Activated T-cell treated with anti-CD3 and anti-CD28 coated beads for 1 hour (primary cell): ENCODE results near the gene ABCC10.
A peak's percentile ranks its signal among the peaks of the same experiment; 100 is the strongest.
"Not testable (repeated sequence)": the region's sequence is repeated elsewhere in the genome, so short reads cannot be mapped to it uniquely, and the experiment has no call there.

ENCODE experiments used
- DNase-seq: peaks from one replicate; pipeline ENCODE4 v3.0.0-alpha.2; 2020; ENCODE audit warnings: low read depth

Gene ABCC10

DNA sequence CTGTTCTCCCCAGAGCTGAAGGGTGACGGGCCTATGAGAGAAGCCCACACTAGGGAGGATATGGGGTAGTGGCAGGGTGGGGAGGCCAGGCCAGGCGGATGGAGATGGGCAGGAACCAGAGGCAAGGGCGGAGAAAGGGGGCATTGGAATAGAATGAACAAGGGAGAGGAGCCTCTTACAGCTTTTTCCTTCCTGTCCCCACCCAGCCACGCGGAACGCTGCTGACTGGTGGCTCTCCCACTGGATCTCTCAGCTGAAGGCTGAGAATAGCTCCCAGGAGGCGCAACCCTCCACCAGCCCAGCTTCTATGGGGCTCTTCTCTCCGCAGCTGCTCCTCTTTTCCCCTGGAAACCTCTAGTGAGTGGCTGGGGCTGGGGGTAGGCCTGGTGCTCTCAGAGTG, 17.2 kb downstream of the ABCC10 start:
- no peak for DNase-seq

DNA sequence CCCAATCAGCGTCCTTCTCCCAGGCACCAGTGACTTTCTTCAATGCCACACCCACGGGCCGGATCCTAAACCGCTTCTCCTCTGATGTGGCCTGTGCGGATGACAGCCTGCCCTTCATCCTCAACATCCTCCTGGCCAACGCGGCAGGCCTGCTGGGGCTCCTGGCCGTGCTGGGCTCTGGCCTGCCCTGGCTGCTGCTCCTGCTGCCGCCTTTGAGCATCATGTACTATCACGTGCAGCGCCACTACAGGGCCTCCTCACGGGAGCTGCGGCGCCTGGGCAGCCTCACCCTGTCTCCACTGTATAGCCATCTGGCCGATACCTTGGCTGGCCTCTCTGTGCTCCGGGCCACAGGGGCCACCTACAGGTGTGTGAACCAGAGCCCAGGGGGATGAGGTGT, 18.2 kb downstream of the ABCC10 start:
- DNase-seq, result no peak

DNA sequence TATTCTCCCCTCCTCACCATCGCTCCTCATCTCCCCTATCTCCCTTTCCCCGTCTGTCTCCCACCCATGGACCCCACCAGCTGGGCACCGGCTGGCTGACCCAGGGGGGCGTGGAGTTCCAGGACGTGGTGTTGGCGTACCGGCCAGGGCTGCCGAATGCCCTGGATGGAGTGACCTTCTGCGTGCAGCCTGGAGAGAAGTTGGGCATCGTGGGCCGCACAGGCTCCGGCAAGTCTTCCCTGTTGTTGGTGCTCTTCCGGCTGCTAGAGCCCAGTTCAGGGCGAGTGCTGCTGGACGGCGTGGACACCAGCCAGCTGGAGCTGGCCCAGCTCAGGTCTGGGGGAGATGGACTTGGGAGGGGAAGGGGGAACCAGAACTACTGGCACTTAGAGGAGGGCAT, 20.3 kb downstream of the ABCC10 start:
- no peak for DNase-seq

DNA sequence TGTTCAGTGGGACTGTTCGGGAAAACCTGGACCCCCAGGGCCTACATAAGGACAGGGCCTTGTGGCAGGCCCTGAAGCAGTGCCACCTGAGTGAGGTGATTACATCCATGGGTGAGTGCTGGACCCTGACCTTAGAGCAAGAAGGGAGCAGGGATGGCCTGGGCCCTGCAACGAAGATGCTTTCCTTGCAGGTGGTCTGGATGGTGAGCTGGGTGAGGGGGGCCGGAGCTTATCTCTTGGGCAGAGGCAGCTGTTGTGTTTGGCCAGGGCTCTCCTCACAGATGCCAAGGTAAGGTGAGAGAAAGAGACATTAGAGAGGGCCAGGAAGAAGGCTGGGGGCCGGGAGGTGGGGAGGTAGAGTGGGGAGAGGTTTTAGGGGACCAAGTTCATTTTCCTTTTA, 21.6 kb downstream of the ABCC10 start:
- no peak for DNase-seq

DNA sequence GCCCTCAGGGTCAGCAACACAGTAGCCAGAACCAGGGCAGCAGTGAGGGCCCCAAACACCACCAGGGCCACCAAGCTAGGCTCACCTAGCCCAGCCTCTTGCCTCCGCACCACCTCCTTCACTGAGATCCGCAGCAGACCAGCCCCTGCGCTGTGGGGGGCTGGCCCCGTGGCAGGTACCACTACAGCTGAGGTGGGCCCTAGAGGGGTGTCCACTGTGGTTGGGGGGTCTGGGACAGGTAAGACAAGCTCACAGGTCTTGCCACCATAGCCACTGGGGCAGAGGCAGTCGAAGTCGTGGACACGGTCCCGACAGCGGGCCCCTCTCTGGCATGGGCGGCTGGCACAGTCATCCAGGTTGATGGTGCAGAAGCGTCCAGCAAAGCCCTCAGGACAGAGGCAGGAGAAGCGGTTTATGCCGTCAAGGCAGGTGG, 23.4 kb downstream of the ABCC10 start:
- DNase-seq, result no peak

DNA sequence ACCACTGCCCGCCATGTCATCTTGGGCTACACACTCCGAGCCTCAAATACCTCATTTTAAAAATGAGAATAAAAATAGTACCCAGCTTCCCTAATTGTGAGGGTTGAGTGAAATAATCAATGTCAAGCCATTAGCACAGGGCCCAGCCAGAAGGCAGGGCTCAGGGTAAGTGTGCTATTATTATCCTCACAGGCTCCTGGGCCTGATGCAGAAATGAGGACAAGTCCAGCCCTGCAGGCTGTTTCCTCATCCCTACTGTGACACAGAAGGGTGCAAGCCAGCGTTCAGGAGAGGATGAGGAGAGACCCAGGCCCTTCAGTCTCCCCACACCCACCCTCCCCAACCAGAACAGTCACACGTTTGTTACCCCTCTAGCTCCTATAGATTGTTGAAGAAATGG, 24.0 kb downstream of the ABCC10 start:
- DNase-seq, result no peak

DNA sequence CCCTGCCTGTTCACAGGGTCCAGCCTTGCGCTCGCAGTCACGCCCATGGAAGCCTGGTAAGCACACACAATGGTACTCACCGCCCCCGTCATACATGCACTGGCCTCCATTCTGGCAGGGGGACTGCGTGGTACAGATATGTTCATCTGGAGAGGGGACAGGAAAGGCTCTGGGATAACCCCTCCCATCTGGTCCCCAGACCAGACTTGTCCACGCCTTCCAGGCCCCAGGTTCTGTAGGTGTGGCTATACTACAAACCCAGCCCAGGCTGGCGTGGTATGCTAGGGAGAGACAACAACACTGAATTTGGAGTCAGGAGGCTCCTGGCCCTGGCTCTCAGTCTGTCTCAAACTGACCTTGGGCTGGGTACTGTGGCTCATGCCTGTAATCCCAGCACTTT, 24.6 kb downstream of the ABCC10 start:
- DNase-seq, result no peak

DNA sequence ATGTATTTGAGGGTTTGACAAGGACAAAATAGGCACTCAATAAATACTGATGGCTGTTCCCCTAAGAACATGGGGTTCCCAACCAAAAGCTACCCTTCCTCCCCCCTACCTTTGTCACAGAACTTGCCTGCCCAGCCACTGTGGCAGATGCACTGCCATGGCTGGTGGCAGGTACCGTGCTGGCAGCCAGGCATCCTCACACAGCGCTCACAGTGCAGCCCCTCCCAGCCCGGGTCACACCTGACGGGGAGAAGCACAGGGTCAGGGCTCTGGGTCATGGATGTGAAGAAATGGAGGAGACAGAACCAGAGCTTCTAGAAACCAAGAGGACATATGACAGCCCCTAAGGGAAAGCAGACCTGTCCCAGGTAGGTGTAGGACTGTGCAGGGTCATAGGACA, 25.6 kb downstream of the ABCC10 start:
- no peak for DNase-seq

DNA sequence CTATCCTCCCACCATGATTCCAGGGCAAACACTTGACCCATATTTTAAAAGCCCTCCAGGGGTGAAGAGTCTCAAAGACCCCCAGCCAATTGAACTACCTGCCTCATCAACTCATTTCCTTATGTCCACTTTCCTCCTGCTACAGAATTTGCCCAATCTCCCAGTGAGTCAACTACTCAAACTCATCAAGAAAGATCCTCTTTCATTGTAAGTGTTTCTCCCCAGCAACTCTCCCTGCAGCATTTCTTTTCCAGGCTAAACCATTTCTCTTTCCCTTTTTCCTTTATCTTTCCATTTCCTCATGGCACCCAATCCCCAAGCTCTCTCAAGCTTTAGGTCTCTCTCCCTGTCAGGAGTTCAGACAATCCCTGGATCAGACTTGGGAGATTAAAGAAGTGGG, 26.5 kb downstream of the ABCC10 start:
- DNase-seq, result no peak

DNA sequence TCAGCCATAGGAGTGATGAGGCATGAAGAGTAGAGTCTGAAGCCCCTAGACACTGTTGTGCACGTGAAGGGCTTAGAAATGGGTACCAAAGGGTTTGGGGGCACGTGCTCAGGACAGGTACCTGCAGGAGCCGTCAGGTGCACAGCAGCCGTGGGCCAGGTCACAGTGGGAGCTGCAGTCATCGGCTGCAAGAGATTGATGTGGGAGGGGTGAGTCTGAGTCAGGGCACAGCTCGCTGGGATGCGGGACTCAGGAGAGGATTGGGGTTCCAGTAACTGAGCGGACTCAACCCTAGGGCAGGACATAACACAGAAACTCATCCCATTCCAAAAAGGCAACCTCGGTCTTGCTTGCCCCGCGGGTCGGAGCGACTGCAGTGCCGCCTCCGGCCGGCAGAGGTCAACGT, 27.0 kb downstream of the ABCC10 start:
- DNase-seq, result peak; percentile 58

DNA sequence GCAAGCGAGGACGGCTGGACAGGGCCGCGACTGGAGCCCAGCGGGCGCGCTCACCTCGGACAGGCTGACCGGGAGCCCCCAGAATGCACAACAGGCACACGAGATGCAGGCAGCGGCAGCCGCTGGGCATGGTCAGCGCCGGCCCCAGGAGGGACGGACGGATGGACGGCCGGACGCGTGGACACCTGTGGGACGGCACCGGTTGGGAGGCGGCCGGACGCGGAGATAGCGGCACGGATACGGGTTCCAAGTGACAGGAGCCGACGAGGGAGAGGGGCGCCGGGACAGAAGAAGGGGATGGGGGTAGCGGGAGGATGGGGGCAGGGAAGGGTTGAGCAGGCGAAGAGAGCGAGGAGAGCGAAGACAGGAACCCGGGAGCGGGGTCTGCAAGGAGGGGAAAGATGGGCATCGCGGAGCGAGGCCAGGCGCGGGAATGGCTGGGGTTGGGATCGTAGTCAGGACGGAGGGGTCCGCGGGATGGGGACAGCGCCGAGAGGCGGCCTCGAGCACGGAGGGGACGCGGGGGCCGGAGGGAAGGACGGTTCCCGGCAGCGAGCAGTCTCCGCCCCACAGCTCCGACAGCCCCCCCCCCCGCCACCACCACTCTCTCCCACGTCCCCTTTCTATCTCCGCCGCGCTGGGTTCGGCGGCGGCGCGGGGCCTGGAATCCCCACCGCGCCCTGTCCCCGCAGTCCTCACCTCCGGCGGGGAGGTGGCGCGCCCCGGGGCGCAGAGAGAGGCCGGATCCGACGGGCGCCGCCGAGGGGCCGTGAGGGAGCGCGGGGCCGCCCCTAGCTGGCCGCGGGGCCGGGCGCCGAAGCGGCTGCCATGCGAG, 27.6 kb downstream of the ABCC10 start:
- peak; percentile 24 for DNase-seq

DNA sequence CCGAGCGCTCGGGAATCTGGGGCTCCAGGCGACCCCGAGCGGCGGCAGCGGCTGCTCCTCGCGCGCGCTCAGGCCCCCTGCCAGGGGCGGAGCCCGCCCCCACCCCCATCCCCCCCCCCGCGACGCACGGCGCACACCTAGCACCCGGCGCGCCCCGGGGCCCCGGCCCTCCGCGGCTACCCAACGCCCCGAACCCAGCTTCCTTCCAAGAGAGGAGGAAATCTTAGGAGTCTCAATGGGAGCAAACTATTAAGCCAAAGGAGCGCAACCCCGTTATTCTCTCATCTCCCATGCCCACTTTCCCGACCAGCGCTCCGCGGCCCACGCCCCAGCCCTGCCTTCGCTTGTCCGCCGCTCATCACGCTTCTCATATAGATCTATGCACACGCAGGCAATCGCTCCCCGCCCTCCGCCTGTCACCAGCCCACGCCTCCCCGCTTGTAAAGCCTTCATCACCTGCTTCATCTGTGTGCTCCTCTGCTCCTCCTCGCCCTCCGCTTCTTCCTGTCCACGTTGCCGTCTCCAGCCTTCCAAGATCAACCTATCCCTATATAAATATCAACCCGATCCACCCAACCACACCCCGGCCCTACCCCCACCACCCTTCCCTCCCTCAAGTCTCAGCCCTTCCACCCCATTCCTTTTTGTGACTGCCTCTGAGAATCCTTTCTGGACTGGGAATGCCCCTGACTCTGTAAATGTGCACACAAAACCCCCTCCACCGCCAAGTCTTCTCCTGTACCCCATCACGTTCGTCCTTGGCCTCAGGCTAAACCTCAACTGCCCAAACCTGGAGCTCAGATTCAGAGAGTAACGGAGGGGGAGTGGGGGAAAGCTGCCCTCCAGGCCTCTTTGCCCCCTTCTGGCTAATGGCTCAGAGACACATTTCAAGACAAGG, 28.4 kb downstream of the ABCC10 start, which contains the start of gene DLK2:
TSS of gene DLK2 (minus strand) at position 18 of the 898 bp plus-strand sequence. CDS start 723 bp downstream, outside the sequence.
- peak; percentile 45 for DNase-seq

DNA sequence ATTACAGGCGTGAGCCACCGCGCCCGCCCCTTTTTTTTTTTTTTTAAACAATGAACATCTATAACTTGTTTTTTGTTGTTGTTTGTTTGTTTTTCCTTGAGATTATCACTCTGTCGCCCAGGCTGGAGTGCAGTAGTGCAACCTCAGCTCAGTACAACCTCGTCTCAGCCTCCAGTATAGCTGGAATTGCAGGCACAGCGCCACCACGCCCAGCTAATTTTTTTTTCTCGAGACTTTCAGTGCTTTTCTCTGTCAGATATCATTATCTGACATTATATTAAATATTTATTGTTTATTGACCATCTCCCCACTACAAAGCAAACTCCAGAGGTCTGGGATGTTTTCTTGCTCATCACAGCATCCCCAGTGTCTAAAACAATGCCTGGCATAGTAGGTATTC, 30.3 kb downstream of the ABCC10 start:
- DNase-seq, result no peak

DNA sequence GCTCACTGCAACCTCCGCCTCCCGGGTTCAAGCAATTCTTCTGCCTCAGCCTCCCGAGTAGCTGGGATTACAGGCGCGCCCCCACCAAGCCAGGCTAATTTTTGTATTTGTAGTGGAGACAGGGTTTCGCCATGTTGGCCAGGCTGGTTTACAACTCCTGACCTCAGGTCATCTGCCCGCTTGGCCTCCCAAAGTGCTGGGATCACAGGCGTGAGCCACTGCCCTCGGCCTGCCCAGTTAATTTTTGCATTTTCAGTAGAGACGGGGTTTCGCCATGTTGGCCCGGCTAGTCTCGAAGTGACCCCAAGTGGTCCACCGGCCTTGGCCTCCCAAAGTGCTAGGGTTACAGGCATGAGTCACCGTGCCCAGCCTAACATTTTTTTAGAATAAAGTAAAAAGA, 30.8 kb downstream of the ABCC10 start:
- DNase-seq, result not testable (repeated sequence)

DNA sequence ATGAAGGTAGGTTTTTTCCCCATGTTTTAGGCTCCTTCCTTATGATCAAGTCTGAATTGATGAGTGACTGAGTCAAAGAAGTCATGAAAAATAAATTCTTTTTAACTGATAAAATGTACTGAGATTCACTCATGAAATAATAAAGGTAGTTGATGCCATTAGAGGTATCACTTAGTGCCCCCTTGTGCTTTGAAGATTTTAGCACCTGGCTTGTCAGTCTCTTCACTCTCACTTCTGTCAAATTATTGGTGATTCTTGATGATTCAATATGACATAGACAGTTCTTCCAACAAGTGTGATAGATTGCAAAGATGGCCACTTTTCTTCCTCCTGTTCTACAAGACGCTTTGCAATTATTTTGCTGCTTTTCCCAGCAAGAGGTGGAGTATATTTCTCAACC, 32.2 kb downstream of the ABCC10 start:
- DNase-seq, result no peak

DNA sequence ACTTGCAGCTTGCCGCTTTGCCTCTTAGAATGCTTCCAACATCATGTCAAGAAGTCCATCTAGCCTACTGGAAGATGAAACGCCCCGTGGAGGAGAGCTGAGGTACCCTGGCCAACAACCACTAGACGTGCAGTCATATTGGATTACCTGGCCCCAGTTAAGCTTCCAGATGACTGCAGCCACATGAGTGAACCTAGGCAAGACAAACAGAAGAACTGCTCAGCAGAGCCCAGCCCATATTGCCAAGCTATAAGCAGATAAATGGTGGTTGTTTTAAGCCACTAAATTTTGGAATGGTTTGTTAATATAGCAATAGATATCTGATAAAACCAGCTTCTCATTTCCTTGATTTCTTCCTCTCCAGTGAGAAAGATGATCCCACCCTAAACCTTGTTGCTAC, 32.7 kb downstream of the ABCC10 start:
- DNase-seq, result no peak

DNA sequence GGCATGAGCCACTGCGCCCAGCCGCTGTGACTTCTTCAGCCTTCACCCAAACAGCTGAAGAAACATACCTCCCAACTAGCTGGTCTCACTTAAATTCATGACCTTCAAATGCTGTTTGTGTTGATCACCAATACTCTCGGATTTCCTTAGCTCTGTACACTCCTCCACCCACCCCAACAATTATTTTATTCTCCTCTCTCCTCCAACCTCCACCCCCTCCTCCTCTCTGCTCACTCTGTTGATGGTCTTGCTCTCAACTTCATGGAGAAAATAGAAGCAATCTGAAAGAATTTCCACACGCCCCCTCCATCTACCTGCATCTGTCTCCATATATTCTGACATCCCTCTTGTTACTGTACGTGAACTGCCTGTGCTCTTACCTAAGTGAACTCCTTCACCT, 34.6 kb downstream of the ABCC10 start:
- DNase-seq, result no peak

DNA sequence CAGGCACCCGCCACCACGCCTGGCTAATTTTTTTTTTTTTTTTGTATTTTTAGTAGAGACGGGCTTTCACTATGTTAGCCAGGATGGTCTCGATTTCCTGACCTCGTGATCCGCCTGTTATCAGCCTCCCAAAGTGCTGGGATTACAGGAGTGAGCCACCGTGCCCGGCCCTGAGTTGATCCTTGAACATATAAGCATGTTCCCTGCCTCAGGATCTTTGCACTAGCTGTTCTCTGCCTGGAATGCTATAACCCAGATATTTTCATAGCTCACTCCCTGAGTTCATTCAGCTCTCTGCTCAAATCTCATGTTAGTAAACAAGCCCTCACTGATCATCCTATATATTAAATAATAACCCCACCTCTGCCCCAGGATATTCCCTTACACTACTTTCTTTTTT, 37.0 kb downstream of the ABCC10 start:
- DNase-seq, result no peak

DNA sequence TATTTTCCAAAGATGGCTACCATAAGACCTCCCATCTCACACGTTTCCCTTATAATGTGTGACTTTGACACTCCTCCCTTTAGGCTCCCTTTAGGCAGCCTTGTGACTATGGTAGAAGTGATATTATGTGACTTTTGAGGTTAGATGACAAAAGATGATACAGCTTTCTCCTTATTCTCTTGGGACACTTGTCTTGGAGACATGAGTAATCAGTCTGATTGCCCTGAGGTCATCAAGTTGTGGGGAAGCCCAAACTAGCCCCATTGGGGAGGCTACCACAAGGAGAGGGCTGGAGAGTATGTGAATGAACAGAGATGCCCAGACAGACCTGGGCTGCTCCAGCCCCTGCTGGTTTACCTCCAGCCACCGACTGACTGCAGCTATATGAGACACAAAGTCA, 38.6 kb downstream of the ABCC10 start:
- no peak for DNase-seq

DNA sequence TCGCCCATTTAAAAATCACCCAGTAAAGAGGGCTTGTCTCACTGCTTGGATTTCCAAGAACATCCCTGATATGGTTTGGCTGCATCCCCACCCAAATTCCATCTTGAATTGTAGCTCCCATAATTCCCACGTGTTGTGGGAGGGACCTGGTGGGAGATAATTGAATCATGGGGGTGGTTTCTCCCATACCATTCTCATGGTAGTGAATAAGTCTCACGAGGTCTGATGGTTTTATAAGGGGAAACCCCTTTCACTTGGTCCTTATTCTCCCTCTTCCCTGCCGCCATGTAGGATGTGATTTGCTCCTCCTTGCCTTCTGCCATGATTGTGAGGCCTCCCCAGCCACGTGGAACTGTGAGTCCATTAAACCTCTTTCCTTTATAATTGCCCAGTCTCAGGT, 39.9 kb downstream of the ABCC10 start:
- not testable (repeated sequence) for DNase-seq

DNA sequence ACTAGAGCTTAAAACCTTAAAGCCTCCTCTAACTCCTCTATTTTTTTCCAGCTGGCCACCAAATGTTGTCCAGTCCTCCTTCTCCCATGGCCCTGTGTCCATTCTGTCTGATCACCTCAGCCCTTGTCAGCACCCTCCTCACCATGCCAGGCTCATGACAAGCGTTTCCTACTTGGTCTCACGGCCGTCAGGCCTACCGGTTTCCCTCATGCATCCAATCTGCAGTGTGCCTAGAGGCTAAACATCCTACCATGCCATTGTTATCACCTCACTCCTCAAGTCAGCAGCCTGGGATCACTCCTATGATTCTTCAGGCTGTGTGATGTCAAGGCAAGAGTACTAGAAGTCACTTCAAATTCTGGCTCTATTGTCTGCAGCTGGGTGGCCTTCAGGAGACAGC, 40.4 kb downstream of the ABCC10 start:
- no peak for DNase-seq

DNA sequence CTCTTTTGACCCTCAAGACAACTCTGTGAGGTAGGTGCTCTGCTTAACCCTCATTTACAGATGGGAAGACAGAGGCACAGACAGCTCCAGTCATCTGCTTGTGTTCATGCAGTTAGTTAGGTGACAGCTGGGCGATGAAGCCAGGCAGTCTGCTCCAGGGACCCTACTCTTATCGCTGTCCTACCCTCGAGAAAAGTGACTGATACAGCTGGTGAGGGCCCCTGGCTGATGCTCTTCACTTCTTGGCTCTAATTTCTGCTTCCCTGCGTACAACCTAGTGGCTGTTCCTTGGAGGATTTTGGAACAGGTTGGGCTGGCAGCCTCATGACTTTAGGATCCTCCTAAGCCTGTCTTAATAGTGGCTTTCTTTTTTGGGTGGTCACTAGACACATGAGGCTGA, 40.9 kb downstream of the ABCC10 start:
- DNase-seq, result no peak
